ENCODE measurements around the gene UBE2D2. TPM values are rescaled to one million over a fixed set of nuclear protein-coding genes. Genes with fewer than 3 reads are reported as not detected.
A peak's percentile ranks its signal among the peaks of the same experiment; 100 is the strongest.
"Not testable (repeated sequence)": the region's sequence is repeated elsewhere in the genome, so short reads cannot be mapped to it uniquely, and the experiment has no call there.

The UBE2D2 gene
- total and polyA plus RNA-seq, 2 experiments from 2014 or later: 88.8 to 129 TPM

DNA sequence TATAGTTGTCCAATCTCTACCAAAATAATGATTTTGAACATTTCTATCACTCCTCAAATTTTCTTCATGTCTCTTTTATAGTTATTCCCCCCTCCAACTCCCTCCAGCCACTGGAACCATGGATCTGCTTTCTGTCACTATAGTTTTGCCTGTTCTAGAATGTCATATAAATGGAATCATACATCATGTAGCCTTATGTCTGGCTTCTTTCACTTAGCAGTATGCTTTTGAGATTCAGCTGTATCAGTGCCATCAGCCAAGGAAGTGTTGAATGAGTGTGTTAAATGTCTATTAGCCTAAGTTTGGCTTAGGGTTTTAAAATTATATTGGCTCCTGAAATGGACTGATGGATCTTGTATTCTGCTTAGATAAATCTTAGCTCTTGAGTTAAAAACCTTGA is 36.0 kb downstream of the UBE2D2 start:
- Histone ChIP-seq H3K9ac (no peak overlapping the region), H3K4me3 (no peak overlapping the region), H3F3A (ENCODE audit: insufficient read depth) (peaks cover 18% of the 10 kb centered on the region; the same call in 1 of the 2 replicates), H3K9me3 (ENCODE audit: low read depth) (no peaks in the 10 kb centered on the region), H2AFZ (no peak overlapping the region), H3K79me2 (ENCODE audit: insufficient read depth) (peaks cover 98% of the 10 kb centered on the region), H4K20me1 (ENCODE audit: insufficient read depth) (peaks cover 11% of the 10 kb centered on the region; the same call in 1 of the 2 replicates), H3K27ac (no peak overlapping the region), H3K9me2 (ENCODE audit: insufficient read depth) (no peaks in the 10 kb centered on the region), H3K27me3 (replicated peaks; ENCODE audit: insufficient read depth) (no peaks in the 10 kb centered on the region), H3K4me1 (ENCODE audit: insufficient read depth) (peaks cover 25% of the 10 kb centered on the region), H3K4me2 (ENCODE audit: unreplicated experiment) (no peak overlapping the region), H3K36me3 (ENCODE audit: low read depth) (peaks cover 5% of the 10 kb centered on the region; the same call in 1 of the 2 replicates)
- in situ Hi-C loops (cut with MboI): no loop called here
- no peak for DNase-seq
- TF ChIP-seq EZH2 (IDR thresholded peaks at IDR 0.05; ENCODE audit: insufficient read depth, poor library complexity, severe bottlenecking): no peak
- TF ChIP-seq EZH2phosphoT487 (IDR thresholded peaks at IDR 0.05; ENCODE audit: insufficient read depth, low read depth): no peak

- Histone ChIP-seq H4K20me1 (ENCODE audit: insufficient read depth) (peaks cover 11% of the 10 kb centered on the region; the same call in 1 of the 2 replicates), H3F3A (ENCODE audit: insufficient read depth) (peaks cover 18% of the 10 kb centered on the region; the same call in 1 of the 2 replicates)
Measured at GRCh38 chr5:139598601-139598965, 37.4 kb downstream of the UBE2D2 start.

DNA sequence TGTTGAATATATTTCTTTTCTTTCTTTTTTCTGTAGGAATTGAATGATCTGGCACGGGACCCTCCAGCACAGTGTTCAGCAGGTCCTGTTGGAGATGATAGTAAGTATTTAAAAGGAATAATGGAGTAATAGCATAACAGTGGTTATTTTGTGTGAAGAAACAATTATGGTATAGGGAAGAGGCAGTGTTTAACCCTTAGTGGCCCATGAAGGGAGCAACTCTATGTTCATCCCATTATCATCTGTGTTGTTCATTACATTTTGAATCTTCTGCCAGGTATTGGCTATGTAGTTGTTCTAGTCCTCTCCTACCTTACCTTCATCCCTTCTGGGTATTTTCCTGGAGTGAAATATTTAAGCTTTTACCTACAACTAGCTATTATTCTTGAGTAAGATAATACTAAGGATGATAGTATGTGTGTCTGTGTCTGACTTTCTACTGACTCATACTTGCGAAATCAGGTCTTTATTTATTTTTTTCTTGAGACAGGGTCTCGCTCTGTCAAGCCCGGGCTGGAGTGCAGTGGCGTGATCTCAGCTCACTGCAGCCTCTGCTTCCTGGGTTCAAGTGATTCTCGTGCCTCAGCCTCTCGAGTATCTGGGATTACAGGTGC is 39.3 kb downstream of the UBE2D2 start:
- H3K36me3 ChIP-seq (ENCODE audit: low read depth): peaks cover 16% of the 10 kb centered on the region
- no peaks in the 10 kb centered on the region for H3K9me2 ChIP-seq (ENCODE audit: insufficient read depth)
- peaks cover 96% of the 10 kb centered on the region for H3K79me2 ChIP-seq (ENCODE audit: insufficient read depth)
- peak; percentile 73 for DNase-seq
- H3K9ac ChIP-seq: no peak overlapping the region
- H3K9me3 ChIP-seq (ENCODE audit: low read depth): no peaks in the 10 kb centered on the region
- no peak for TF ChIP-seq EZH2phosphoT487 (IDR thresholded peaks at IDR 0.05; ENCODE audit: insufficient read depth, low read depth)
- no peak for TF ChIP-seq EZH2 (IDR thresholded peaks at IDR 0.05; ENCODE audit: insufficient read depth, poor library complexity, severe bottlenecking)
- H4K20me1 ChIP-seq (ENCODE audit: insufficient read depth): peaks cover 11% of the 10 kb centered on the region; the same call in 1 of the 2 replicates
- H3K27ac ChIP-seq: peak overlapping the region; percentile 50
- H3K4me3 ChIP-seq: no peak overlapping the region
- no peak overlapping the region for H2AFZ ChIP-seq
- peaks cover 14% of the 10 kb centered on the region for H3K4me1 ChIP-seq (ENCODE audit: insufficient read depth)
- H3K4me2 ChIP-seq (ENCODE audit: unreplicated experiment): peak overlapping the region; percentile 11
- 63 to 65% methylated on average over 7 of the region's 7 CpGs for WGBS, 2 experiments (ENCODE audit: low coverage in 1 of 2, low lambda C conversion rate in 2 of 2, missing lambda C conversion rate in 2 of 2)
- peaks cover 15% of the 10 kb centered on the region; the same call in 1 of the 2 replicates for H3F3A ChIP-seq (ENCODE audit: insufficient read depth)
- in situ Hi-C loops (cut with MboI): no loop called here
- no peaks in the 10 kb centered on the region for H3K27me3 ChIP-seq (replicated peaks; ENCODE audit: insufficient read depth)

More at GRCh38 chr5:139598601-139598965, 37.4 kb downstream of the UBE2D2 start:
- peaks cover 98% of the 10 kb centered on the region for H3K79me2 ChIP-seq (ENCODE audit: insufficient read depth)
- H3K27me3 ChIP-seq (replicated peaks; ENCODE audit: insufficient read depth); H3K9me3 ChIP-seq (ENCODE audit: low read depth); H3K4me2 ChIP-seq (ENCODE audit: unreplicated experiment); H2AFZ ChIP-seq; DNase-seq; H3K9ac ChIP-seq; H3K27ac ChIP-seq; H3K4me3 ChIP-seq; in situ Hi-C loops (cut with MboI); H3K9me2 ChIP-seq (ENCODE audit: insufficient read depth): not testable (repeated sequence)
- peaks cover 23% of the 10 kb centered on the region for H3K4me1 ChIP-seq (ENCODE audit: insufficient read depth)
- WGBS, 2 experiments (ENCODE audit: low coverage in 1 of 2, low lambda C conversion rate in 2 of 2, missing lambda C conversion rate in 2 of 2): 93 to 100% methylated on average over 4 to 5 of the region's 5 CpGs
- H3K36me3 ChIP-seq (ENCODE audit: low read depth): peaks cover 16% of the 10 kb centered on the region

DNA sequence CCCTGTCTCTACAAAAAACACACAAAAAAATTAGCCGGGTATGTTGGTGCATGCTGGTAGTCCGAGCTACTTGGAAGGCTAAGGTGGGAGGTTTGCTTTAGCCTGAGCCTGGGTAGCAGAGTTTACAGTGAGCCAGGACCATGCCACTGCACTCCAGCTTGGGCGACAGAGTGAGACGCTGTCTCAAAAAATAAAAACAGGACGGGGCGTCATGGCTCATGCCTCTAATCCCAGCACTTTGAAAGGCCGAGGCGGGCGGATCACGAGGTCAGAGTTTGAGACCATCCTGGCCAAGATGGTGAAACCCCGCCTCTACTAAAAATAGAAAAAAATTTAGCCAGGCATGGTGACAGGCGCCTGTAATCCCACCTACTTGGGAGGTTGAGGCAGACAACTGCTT is 40.3 kb downstream of the UBE2D2 start:
- in situ Hi-C loops (cut with MboI): no loop called here
- Histone ChIP-seq H3K27me3 (replicated peaks; ENCODE audit: insufficient read depth) (no peaks in the 10 kb centered on the region), H3K9ac (no peak overlapping the region), H3K4me1 (ENCODE audit: insufficient read depth) (peaks cover 14% of the 10 kb centered on the region), H3F3A (ENCODE audit: insufficient read depth) (peaks cover 15% of the 10 kb centered on the region; the same call in 1 of the 2 replicates), H4K20me1 (ENCODE audit: insufficient read depth) (peaks cover 11% of the 10 kb centered on the region; the same call in 1 of the 2 replicates), H3K36me3 (ENCODE audit: low read depth) (peaks cover 16% of the 10 kb centered on the region), H3K4me3 (no peak overlapping the region), H3K9me2 (ENCODE audit: insufficient read depth) (no peaks in the 10 kb centered on the region), H3K27ac (no peak overlapping the region), H3K9me3 (ENCODE audit: low read depth) (no peaks in the 10 kb centered on the region), H3K79me2 (ENCODE audit: insufficient read depth) (peaks cover 96% of the 10 kb centered on the region), H2AFZ (no peak overlapping the region), H3K4me2 (ENCODE audit: unreplicated experiment) (no peak overlapping the region)
- DNase-seq: no peak
- TF ChIP-seq EZH2 (IDR thresholded peaks at IDR 0.05; ENCODE audit: insufficient read depth, poor library complexity, severe bottlenecking) (no peak), EZH2phosphoT487 (IDR thresholded peaks at IDR 0.05; ENCODE audit: insufficient read depth, low read depth) (no peak)
- WGBS, 2 experiments (ENCODE audit: low coverage in 1 of 2, low lambda C conversion rate in 2 of 2, missing lambda C conversion rate in 2 of 2): 97 to 98% methylated on average over 12 of the region's 12 CpGs

- H4K20me1 ChIP-seq (ENCODE audit: insufficient read depth): peaks cover 11% of the 10 kb centered on the region; the same call in 1 of the 2 replicates
- H3F3A ChIP-seq (ENCODE audit: insufficient read depth): peaks cover 15% of the 10 kb centered on the region; the same call in 1 of the 2 replicates
- DNase-seq; H3K9me3 ChIP-seq (ENCODE audit: low read depth); H3K27me3 ChIP-seq (replicated peaks; ENCODE audit: insufficient read depth); H3K9ac ChIP-seq; H2AFZ ChIP-seq; H3K27ac ChIP-seq; H3K9me2 ChIP-seq (ENCODE audit: insufficient read depth); H3K4me3 ChIP-seq; H3K4me2 ChIP-seq (ENCODE audit: unreplicated experiment); in situ Hi-C loops (cut with MboI): not testable (repeated sequence)
- H3K79me2 ChIP-seq (ENCODE audit: insufficient read depth): peaks cover 96% of the 10 kb centered on the region
- 92 to 97% methylated on average over 9 of the region's 9 CpGs for WGBS, 2 experiments (ENCODE audit: low coverage in 1 of 2, low lambda C conversion rate in 2 of 2, missing lambda C conversion rate in 2 of 2)
- peaks cover 16% of the 10 kb centered on the region for H3K36me3 ChIP-seq (ENCODE audit: low read depth)
- peaks cover 14% of the 10 kb centered on the region for H3K4me1 ChIP-seq (ENCODE audit: insufficient read depth)
Measured at GRCh38 chr5:139601948-139602347, 40.8 kb downstream of the UBE2D2 start.

Measured in GM23248 (cell line).